GM21528 (cell line): ENCODE results near the gene IP6K2.
"Not testable (repeated sequence)": the region's sequence is repeated elsewhere in the genome, so short reads cannot be mapped to it uniquely, and the experiment has no call there.

Source experiments
- ATAC-seq: cut with Tn5 transposase; IDR thresholded peaks from one replicate; pipeline ENCODE4 v1.9.1; 2021; ENCODE audit warnings: mild to moderate bottlenecking, moderate library complexity; ENCODE audit not compliant: unreplicated experiment, low FRiP score

IP6K2 gene

GRCh38 chr3:48733752-48734518 is 16.9 kb upstream of the IP6K2 start:
- not testable (repeated sequence) for ATAC-seq

- no peak for ATAC-seq
Measured at GRCh38 chr3:48727511-48727910, 10.5 kb upstream of the IP6K2 start.

GRCh38 chr3:48725185-48725855 is 8.3 kb upstream of the IP6K2 start:
- ATAC-seq: not testable (repeated sequence)

- ATAC-seq: no peak
Measured at GRCh38 chr3:48723725-48724124, 6.7 kb upstream of the IP6K2 start.

DNA sequence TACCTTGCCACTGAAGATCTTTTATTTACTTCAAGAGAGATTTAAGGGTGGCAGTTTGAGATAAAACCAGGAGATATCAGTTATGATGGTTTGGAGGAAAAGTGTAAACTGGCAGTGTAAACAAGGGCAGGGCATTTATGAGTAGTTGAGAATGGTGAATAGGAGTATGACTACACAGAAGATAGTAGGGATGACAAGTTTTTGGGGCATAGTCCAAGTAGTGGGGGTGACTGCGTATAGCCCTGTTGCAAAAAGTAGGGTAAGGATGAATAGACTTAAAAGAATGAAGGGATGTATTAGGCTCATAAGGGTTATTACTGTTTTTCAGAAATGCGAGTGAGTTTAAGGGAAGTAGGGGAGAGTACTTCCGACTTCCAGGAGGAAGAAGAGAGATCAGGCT is 6.3 kb upstream of the IP6K2 start:
- ATAC-seq: not testable (repeated sequence)

- ATAC-seq: no peak
Measured at GRCh38 chr3:48716508-48716981, 476 bp downstream of the IP6K2 start.

DNA sequence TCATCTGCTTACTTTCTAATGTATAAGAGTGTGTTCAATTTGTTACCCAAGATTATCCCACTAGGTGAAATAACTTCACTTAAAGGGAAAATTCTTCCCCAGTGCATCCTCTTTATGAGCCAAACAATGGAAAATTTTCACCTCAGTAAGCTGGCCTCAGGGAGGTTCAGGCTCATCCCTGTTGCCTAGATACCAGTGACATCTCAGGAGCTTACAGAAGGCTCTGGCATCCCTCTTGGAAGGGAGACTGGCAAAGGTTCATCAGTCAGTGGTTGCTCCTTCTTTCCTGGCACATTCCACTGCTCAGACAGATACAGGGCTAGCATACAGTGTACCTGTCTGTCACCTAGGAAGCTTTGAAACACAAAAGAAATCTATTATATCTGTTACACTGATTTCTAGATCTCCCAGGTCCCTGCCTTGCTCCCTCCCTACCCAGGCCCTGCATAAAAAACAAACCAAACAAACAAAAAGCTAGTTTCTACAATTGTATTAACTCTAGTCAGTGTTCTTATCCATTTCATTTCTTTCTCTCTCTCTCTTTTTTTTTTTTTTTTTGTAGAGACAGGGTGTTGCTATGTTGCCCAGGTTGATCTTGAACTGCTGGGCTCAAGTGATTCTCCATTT is 1.7 kb downstream of the IP6K2 start:
- no peak for ATAC-seq

DNA sequence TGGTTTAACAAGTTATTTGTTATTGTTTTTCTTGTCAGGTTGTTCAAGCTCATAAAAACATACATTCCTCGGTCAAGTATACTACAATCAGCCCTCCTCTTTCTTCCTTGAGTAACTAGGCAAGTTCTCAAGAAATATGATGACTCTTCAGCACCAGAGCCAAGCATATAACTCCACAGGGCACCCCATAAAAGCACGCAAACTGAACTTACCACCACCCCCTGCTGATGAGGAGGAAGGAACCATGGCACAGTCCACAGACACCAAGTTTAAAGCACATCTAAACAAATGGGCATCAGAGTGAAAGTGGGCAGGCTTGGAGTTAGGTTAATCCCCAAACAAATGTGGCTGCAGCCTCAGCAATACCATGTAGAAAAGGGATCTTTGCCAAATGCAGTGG is 5.3 kb downstream of the IP6K2 start:
- ATAC-seq: no peak

GRCh38 chr3:48709051-48709461 is 8.0 kb downstream of the IP6K2 start:
- no peak for ATAC-seq

DNA sequence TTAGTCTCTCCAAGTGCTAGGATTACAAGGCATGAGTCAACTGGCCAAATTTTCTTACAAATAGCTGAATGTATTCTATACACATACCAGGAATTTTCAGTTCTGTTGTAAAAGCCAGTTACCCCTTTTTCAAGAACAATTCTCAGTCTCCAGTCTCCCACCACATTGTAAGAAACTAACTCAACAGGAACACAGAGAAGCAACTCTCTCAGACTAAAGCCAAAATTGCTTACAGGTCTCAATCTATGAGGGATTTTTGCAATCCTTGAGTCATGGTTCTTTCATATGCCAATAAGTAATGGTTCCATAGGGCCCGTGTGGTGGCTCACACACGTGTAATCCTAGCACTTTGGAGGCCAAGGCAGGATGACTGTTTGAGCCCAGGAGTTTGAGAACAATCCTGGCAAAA is 8.5 kb downstream of the IP6K2 start:
- no peak for ATAC-seq

DNA sequence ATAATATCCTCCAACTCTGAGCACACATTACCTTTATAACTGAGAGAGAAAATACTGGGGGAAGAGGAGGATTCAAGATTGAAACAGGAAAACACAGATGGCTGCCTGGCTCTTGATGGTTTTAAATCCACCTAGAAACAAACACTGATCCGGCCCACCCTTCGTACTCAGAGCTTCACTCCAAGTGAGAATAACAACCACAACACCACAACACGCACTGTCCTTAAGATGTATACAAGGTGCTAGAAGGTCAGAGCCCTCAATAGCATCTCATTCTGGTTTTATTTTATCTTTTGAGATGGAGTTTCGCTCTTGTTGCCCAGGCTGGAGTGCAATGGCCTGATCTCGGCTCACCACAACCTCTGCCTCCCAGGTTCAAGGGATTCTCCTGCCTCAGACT is 9.9 kb downstream of the IP6K2 start:
- ATAC-seq: no peak

DNA sequence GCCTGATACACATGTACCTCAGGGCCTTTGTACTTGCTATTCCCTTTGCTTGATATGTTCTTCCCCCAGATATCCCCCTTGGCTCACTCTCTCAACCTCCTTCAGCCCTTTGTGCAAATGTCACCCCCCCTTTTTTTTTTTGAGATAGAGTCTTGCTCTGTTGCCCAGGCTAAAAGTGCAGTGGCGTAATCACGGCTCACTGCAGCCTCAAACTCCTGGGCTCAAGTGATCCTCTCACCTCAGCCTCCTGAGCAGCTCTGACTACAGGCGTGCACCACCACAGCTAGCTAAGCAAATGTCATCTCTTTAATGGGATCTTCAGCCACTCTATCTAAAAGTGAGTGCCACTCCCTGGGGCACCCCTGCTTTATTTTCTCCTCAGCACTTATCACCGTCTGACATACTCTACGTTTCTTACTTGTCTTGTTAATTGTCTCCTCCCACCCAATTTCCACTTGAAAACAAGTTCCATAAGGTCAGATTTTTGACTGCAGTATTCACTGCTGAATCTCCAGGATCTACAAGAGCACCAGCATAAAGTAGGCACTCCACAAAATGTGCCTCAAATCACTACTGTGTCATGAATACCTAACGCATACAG is 14.6 kb downstream of the IP6K2 start:
- no peak for ATAC-seq

- ATAC-seq: no peak
Measured at GRCh38 chr3:48700731-48701405, 16.2 kb downstream of the IP6K2 start.

GRCh38 chr3:48698891-48699290 is 18.1 kb downstream of the IP6K2 start:
- no peak for ATAC-seq

DNA sequence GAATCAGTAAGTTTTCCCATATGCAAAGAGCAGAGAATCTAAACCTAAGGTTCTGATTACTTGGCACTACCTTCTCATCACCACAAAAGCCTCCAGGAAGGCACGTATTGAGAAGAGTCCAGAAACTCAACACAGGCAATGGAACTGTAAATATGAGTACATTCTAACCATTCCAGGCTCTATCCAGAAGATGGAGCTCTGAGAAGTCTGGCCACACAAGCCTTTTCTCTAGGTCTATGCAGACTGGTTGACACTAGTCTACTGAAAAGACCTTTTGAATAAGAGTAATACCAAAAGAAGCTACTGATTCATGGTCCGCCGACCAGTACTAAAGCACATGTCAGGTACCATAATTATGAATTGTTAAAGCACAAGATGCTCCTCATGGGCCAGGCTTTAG is 19.1 kb downstream of the IP6K2 start:
- no peak for ATAC-seq

- no peak for ATAC-seq
Measured at GRCh38 chr3:48696601-48697000, 20.4 kb downstream of the IP6K2 start.

- ATAC-seq: no peak
Measured at GRCh38 chr3:48696156-48696555, 20.9 kb downstream of the IP6K2 start.

DNA sequence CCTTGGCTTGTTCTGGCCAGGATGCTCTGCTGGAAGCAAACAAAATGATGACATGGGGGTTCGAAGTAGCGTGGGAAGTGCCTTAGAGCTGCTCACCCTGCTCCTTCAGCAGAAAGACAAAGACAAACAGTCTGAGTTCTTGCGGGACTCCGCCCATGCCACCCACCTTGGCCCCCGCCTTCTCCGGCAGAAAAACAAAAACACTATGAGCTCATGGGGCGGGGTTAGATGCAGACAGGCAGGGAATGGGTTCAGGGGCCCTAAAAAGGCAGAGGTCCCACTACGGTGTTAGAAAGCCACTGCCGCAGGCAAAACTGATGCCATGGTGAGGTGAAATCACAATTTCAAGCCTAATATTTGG is 21.6 kb downstream of the IP6K2 start:
- ATAC-seq: no peak

DNA sequence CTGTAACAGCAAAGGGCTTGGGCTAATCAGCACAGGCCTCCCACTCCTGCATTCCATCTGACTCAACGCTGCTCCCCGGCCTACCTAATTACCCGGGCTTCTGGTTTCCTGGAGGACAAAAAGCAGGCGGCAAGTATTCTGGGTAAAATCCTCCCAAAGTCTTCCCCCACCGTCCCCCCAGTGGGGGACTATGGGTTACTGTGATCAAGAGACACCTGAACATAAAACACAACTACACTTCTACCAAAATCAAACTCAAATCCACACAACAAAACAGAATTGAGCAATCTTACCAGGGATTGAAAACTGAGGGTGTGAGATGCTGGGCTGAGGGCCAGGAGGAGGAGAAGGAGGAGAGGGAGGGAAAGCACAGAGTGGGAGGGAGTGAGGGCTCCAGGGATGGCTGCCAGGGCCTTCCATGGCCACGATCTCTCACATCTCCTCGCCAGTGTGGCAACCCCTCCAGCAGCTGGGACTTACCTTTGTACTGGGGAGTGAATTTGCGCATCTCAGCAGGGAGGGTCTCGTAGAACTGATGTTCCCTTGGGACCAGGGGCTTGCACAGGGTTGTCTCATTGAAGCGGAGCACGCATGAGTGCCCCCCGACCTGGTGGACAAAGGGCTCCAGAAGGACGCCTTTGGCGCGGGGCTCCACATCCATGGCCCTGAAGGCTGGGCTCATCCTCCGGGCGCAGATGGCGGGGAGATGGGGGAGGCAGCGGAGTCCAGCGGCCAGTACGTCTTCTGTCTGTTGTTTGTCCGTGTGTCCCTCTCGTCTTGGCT is 22.2 kb downstream of the IP6K2 start:
- no peak for ATAC-seq

DNA sequence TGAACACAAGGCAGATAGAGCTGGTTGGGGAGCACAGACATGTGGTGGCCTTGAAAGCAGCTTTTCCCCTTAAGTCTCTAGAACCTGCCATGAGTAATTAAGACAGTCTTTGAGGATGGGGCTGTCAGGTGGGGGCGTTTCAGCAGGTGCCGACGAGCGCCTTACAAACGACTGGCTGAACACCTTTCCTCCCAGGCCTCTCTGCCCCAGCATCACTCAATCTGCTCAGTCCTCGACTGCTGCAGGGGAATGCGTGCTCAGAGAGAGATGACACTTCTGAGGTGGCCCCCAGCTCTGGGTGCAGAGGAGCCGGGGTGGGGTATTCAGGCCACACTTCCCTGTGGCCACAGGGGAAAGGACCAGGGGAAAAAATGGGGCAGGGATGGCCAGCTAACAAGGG is 23.2 kb downstream of the IP6K2 start:
- ATAC-seq: no peak
